HG03103 (cell line): Measurements from ENCODE around the gene ARHGAP23.
"Not testable (repeated sequence)": the region's sequence is repeated elsewhere in the genome, so short reads cannot be mapped to it uniquely, and the experiment has no call there.

Experiments used
- ATAC-seq: cut with Tn5 transposase; IDR thresholded peaks from one replicate; pipeline ENCODE4 v1.9.1; 2021; ENCODE audit warnings: low read depth; ENCODE audit not compliant: unreplicated experiment

ARHGAP23 gene

DNA sequence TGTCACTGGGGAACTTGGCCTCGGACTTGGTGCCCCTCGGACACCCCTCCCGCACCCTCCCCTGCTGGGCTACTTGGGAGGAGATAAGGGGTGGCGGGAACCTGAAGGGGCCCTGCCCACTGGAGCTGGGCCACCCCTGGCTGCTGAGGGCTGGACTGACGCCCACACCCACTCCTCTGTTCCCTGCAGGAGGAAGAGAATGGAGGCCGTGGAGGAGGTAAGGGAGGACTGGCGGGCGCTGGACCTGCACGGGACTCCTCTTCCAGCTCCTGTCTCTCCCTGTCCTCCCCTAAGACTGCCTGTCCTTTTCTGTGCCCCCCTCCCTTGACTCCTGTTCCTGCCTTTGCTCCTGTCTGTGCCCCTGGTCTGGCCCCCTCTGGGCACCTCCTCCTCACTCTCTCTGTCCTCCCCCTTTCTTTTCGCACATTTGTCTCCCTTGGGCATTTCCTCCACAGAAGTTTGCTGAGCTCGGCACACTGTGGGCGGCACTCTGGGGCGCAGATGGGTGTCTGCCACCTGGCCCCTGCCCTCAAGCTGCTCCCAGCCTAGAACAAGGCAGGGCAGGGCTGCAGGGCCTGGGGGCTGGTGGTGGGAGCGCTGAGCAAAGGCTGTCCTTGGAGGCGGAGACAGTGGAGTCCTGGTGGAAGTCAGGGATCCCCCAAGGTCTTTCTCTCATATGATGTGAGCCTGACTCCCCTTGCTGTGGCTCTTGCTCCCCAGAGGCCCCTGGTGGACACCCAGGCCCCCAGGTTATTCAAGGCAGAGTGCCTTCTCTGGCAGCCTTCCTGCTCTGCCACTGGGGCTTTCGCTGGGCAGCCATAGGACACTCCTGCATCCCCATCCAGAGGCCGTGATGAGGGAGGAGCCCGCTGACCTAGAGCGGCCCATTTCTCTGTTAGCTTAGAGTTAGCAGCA lies 32.7 kb downstream of the ARHGAP23 start:
- no peak for ATAC-seq

- no peak for ATAC-seq
Measured at GRCh38 chr17:38461683-38462082, 33.4 kb downstream of the ARHGAP23 start.

DNA sequence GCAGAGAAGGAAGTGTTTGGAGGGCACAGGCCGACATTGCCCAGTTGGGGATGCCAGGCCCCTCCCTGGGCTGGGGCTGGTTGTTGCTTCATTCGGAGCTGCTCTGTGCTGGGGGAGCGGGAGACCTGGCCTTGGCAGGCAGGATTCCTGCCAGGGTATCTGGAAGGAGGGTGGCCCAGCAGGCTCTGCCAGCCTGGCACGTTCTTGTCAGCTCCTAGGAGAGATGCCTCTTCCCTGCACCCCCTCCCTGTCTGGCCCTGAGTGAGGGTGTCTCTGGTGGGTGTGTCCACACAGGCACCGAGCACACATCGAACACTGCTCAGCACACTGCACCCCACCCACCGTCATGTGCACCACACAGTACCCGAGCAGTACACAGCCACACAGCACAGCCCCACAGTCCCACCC lies 35.2 kb downstream of the ARHGAP23 start:
- ATAC-seq: no peak

- no peak for ATAC-seq
Measured at GRCh38 chr17:38464251-38464722, 36.0 kb downstream of the ARHGAP23 start.

DNA sequence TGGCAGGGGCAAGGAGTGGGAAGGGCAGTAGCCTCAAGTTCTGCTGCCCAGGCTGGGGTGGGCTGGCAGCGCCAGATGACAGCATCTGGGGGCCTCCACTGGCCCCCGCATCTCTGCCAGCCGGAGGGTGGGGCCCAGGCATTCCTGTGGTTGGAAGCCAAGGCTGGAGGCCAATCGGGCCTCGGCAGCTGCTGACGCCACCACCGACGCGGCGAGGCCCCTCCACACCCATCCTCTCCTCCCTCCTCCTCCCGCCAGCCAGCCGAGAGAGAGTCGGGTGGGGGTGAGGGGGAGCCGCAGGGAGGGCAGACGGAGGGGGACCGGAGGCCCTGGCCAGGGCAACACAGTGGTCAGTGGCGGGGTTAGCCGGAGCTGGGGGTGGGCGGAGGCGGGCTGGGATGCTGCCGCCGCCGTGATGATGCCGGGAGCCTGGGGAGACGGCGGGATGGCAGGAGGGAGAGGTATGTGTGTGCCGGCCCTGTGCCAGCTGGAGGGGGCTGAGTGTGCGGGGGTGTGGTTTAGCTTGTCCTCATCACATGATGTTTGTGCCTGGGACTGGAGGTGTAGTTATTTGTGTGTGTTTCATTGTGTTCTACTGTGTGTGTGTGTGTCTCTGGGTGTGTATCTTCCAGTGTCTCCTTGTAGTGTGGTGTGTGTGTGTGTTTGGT lies 36.6 kb downstream of the ARHGAP23 start:
- no peak for ATAC-seq

GRCh38 chr17:38465391-38466345 lies 37.4 kb downstream of the ARHGAP23 start:
- ATAC-seq: no peak

DNA sequence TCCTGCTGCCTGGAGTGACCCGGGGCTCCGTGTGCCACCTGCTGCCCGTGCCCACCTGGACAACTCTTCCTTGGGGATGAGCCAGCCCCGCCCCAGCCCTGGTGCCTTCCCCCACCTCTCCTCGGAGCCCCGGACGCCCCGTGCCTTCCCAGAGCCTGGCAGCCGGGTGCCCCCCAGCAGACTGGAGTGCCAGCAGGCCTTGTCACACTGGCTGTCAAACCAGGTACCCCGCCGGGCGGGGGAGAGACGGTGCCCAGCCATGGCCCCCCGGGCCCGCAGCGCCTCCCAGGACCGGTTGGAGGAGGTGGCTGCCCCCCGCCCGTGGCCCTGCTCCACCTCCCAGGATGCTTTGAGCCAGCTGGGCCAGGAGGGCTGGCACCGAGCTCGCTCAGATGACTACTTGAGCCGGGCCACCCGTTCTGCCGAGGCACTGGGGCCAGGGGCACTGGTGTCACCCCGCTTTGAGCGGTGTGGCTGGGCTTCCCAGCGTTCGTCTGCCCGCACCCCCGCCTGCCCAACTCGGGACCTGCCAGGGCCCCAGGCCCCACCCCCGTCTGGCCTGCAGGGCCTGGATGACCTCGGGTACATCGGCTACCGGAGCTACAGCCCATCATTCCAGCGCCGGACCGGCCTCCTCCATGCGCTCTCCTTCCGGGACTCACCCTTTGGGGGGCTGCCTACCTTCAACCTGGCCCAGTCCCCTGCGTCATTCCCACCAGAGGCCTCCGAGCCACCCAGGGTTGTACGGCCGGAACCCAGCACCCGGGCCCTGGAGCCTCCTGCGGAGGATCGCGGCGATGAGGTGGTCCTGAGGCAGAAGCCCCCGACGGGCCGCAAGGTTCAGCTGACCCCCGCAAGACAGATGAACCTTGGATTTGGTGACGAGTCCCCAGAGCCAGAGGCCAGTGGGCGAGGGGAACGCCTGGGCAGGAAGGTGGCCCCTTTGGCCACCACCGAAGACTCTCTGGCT lies 38.4 kb downstream of the ARHGAP23 start:
- ATAC-seq: no peak

DNA sequence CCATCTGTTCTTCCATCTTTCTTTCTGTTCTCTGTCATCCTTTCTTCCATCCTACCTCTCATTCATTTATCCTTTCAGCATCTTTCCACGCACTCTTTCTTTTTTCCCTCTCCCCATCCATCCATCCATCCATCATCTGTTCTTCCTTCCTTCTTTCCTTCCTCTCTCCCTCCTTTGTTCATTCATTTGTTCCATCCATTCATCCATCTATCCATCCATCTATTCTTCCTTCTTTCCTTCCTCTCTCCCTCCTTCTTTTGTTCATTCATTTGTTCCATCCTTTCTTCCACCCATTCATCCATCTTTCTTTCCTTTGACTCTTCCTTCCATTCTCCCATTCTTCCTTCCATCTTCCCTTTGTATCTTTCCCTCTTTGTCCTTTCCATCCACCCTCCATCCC lies 39.2 kb downstream of the ARHGAP23 start:
- ATAC-seq: no peak

DNA sequence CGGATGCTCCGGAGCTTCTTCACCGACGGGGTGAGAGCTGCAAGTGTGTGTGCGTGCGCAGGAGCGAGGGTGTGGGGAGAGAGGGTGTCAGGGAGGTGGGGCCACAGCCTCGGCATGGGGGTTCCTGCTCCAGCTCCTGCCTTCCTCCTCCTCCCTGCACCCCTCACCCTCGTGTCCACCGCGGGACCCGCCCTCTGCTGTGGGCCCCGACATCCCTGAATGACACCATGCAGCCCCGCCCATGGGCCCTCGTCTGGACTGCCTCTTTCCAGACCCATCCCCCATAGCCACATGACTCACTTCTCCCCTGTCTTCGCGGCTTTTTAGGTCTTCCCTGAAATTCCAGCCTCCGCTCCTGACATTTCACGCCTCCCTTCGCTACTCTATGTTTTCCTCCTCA lies 41.6 kb downstream of the ARHGAP23 start:
- ATAC-seq: no peak

DNA sequence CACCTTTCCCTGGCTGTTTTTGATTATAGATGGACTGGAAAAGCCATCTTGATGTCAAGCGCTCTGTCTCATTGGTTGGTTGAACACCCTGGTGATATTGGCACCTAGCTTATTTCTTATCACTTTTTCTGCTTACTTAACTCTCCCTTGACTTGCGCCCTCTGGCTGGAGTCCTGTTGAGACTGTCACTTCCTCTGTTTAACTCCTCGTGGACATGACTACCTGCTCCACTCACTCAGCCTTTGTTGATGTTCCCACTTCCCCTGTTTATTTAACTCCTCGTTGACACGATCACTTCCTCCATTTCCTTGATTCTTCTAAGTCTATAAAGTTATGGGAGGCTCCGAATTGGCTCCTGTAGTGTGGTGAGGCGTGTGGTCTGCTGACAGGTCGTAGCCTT lies 43.0 kb downstream of the ARHGAP23 start:
- ATAC-seq: not testable (repeated sequence)

GRCh38 chr17:38474666-38475065 lies 46.4 kb downstream of the ARHGAP23 start:
- not testable (repeated sequence) for ATAC-seq

- ATAC-seq: no peak
Measured at GRCh38 chr17:38476549-38476948, 48.3 kb downstream of the ARHGAP23 start.

DNA sequence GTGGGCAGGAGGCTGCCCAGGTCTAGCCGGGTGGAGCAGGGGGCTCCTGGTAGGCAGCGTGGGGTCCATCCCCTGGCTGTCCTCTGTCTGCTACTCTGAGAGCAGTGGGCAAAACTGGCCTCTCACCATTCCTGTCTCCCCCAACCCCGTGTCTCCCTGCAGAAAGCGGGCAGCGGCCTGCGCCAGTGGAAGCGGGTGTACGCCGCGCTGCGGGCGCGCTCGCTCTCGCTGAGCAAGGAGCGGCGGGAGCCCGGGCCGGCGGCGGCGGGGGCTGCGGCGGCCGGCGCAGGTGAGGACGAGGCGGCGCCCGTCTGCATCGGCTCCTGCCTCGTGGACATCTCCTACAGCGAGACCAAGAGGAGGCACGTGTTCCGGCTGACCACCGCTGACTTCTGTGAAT lies 49.2 kb downstream of the ARHGAP23 start:
- ATAC-seq: not testable (repeated sequence)

- ATAC-seq: not testable (repeated sequence)
Measured at GRCh38 chr17:38477951-38478350, 49.7 kb downstream of the ARHGAP23 start.

DNA sequence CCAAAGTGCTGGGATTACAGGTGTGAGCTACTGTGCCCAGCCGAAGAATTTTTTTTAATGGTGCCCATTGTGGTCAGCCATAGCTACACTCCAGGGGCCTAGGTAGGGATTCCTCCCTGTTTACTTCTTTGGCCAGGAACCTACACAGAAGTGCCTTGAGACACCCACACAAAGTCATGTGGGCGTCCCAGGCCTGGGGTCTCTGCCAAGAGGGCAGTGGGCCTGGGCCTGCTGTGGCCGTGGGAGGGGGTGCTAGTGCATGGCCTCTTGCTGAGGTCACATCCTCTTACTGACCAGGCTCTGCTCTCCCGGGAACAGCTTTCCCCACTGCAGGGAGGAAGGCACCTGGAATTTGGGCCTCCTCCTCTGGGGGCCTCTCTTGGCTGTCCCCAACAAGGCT lies 50.4 kb downstream of the ARHGAP23 start:
- ATAC-seq: not testable (repeated sequence)

GRCh38 chr17:38482039-38482699 lies 53.9 kb downstream of the ARHGAP23 start:
- not testable (repeated sequence) for ATAC-seq

GRCh38 chr17:38482700-38483043 lies 54.4 kb downstream of the ARHGAP23 start:
- not testable (repeated sequence) for ATAC-seq

GRCh38 chr17:38484242-38485145 lies 56.2 kb downstream of the ARHGAP23 start:
- not testable (repeated sequence) for ATAC-seq
